GM18520 (cell line): ENCODE measurements around the gene PIGN.

ENCODE experiments used
- ATAC-seq: cut with Tn5 transposase; IDR thresholded peaks from one replicate; pipeline ENCODE4 v1.9.1; 2021; ENCODE audit not compliant: unreplicated experiment

The PIGN gene

DNA sequence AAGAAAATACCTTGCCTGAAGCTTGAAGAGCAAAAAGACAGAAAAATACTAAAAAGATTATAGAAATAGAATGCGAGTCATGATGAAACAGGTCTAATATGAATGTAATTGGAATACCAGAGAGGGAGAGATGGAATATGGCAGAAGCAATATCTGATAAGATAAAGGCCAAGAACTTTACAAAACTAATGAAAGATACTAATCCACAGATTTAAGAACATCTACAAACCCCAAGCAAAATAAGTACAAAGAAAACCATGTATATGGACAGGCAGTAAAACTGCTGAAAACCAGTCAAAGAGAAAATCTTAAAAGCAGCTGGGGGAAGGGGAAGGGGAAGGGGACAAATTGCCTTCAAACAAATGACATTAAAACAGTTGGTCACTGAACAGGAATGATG is 67.0 kb downstream of the PIGN start:
- ATAC-seq, result no peak

DNA sequence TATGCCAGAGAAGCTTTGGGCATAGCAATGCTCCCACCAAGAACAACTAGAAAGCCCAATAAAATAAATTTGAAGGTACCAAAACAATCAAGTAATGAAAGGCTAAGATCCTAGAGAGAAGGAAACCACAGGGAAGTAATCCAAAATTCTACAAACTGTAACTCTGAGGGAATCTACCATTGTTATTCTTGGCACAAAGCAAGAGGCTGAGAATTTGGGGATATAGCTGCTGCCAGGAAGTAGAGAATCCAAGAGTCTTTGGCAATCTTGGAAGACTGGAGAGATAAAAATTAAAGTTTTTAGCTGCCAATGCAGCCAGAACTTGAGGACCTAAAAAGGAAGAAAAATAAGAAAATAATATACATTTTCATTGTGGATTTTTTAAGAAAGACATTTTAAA is 68.5 kb downstream of the PIGN start:
- ATAC-seq, result no peak

DNA sequence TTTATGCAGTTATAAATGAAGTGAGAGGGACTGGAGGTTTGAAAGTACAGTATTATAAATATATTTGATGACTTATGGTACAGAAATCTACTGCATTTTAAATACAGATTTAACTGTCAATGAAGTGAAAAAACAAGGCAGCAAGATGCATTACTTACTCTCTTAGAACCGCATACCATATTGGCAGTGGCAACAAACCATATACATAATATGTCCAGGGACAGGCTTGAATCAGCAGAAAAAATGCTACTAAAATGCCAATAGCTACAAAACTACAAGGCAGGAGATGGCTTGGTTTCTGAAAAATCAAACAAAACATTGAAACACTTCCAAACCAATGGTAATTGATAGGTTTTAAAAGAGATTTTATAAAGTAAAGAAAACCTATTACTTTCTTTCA is 77.2 kb downstream of the PIGN start:
- no peak for ATAC-seq

DNA sequence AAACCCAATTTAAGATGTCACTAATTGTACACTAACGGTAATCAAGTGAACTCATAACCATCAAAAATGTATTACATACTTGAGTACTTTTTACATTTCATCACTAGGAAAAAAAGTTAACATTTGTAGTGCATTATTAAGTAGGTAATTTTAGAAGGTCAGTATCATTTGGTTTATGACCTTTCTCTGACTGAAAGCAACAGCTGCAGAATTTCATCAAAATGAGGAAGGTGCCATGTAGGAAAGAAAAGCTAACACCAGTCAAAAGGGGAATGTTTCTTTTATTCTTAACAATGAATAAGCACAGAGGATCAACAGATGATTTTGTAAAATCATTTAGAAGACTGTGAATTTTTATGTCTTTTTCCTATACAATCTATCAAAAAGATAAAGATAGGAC is 79.0 kb downstream of the PIGN start:
- no peak for ATAC-seq

DNA sequence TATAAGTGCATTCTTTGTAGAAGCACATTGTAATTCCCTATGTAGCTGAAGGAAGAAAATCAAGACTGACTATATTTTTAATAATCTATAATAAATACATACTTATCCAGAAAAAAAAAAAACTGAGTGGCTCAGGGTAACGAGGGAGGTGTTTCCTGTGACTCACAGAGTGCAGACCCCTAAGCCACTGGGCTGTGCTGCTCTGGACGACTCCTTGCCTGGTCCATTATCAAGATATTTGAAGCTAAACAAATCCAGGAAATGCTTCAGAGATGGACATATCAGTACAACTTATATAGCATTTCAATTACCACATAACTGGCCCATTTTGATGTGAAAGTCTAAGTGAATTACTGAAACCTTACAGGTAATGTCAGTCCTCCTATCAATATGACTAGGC is 80.6 kb downstream of the PIGN start:
- ATAC-seq, result no peak

DNA sequence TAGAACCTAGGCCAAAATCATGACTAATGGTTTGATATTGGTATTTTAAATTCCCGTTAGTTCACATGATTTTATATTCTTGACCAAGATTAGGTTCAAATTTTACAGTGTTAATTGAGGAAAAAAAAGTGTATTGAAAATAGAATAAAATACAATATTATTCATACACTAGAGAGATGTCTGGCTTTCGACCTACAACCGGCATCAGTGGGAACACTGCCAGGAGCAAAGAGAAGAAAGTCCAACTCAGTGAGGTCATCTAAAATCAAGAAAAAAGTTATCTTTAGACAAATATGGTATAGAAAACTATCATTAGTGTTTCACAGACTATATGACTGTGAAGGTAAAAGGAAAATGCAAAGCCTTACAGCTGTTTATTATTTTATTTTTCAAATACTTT is 81.5 kb downstream of the PIGN start:
- ATAC-seq, result no peak

DNA sequence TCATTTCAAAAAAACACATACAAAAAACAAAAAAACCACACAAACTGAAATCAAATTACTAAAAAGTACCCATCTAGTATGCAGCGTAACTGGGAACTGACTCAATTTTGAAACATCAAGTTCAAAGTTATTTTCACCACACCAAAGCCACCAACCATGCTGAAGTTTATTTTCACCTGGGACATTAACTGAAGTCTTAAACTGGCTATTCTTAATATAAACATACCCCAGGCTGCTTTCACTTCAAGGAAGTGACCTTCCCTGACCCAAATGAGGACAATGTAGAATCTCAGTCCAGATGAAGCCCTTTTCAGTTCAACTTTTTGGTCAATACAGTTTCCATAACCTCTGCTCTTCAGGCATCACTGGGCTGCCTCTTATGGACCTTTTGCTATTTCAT is 84.6 kb downstream of the PIGN start:
- ATAC-seq, result no peak

DNA sequence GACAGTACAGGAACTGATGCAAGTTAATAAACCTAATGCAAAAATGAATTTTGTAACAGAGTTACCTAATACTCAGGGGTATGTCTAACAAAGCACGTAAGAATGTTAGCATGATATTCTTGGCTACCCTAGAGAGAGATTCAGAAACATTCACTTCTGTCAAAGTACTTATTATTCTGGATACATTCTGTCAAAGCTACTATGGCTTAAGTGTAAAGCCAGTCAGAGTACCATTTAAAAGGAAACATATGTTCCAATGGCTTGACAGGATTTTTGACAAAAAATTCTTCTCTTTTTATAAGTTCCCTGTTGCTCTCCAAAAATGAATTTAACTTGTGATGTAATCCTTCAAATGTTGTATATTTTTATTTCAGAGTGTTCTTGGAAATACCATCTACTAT is 85.5 kb downstream of the PIGN start:
- no peak for ATAC-seq

DNA sequence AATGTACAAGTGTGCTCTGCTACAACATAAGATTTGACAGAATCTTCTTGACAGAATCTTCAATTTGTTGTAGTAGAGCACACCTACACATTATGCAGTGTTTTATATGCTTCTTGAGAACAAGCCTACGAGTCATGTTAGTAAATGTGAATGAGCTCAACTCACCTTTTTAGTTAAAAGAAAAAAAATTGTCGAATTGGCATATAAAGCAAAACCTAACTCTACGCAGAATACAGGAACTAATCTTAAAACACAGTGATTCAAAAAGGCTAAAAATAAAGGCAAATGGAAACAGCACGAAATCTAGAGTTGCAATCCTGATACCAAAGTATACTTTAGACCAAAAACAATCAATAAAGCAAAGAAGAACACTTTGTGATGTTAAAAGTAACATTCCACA is 87.9 kb downstream of the PIGN start:
- no peak for ATAC-seq

DNA sequence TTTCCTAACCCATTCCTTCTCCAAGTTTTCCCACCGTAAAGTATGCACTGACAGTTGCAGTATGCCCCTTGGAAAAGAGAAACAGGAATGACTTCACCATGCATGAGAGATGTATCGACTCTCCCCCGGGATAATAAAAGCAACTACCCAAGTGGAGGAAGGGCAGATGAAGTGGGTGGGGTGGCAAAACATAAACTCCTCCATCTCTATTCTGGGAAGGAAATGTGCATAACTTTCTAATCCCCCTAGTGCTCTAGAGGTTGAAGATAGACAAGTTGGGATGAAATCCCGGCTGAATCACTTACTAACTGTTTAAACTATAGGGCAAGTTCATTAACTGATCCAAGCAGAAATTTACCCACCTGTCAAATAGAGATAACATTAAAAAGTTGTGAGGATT is 89.2 kb downstream of the PIGN start:
- ATAC-seq, result no peak

DNA sequence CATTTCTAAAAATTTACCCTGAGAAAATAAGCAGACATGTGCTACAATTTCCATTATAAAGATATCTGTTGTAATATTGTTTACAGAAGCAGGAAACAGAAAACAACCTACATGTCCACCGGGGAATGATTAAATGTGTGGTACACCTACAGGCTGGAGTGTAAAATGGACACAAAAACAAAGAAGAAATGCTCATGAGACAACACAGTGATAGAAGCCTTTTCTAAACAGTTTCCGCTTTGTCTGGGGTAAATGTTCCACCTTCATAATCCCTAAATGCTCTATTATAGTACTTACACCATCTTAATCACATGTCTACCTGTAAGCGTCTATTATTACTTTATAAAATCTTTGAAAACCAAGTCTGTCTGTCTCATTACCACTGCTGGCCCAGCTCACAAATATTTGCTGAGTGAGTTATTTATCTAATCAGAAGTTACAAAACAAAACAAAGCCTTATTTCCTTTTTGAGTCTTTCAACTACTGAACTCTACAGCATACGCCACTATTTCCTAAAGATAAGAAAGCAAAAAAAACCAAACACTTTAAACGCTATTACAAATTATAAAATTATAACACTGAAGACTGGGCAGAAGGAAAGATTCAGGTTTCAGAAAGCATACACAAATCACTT is 95.3 kb downstream of the PIGN start:
- ATAC-seq, result no peak

DNA sequence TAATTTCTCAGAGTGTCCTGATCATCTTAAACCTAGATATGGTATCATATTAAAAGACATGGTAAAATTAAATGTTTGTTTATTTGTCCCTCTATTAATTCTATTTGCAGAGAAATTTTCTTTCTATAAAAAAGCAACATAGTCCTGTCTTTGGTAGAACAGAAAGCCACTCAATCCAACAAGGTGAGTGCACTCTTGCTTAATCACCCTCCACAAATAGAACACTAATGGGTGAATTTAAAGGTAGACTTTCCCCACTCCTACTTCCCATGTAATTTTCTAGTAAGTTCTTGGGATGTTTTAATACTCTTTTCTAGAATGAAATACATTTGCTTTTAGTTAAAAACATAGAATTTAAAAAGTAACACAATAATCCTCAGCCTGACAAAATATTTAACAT is 97.7 kb downstream of the PIGN start:
- ATAC-seq, result no peak

DNA sequence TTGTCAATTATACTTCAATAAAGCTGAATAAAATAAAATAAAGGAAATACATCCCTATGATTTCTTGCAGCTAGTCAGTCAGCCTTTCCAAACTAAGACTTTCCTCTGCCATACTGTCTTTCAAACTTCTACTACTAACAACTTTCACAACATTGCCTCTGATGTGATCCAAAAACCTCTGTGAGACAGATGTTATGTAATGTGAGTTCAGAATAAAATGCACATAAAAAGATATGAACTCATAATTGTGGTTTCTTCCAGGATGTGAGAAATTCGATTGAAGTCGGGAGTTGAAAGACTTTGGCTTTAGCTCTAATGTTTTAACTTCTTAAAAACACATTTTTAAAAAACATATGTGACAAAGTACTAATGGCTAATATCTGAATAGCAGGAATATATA is 98.7 kb downstream of the PIGN start:
- ATAC-seq, result no peak

DNA sequence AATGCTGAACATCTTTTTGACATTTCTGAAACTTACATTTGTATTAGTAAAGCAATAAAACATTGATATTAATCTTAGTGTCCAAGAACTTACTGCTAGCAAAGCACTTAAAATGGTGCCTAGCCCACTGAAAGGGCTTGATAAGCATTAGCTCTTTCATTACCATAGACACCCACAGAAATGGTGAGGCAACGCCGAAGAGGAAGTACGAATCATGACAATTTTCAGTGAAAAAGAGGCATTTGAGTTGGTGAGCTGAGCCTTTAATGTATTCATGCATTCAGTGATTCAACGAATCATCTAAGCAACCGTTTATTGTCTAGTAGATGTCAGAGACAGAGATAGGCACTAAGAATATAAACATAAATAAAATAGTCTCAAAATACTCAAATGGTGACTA is 101.1 kb downstream of the PIGN start:
- ATAC-seq, result no peak

DNA sequence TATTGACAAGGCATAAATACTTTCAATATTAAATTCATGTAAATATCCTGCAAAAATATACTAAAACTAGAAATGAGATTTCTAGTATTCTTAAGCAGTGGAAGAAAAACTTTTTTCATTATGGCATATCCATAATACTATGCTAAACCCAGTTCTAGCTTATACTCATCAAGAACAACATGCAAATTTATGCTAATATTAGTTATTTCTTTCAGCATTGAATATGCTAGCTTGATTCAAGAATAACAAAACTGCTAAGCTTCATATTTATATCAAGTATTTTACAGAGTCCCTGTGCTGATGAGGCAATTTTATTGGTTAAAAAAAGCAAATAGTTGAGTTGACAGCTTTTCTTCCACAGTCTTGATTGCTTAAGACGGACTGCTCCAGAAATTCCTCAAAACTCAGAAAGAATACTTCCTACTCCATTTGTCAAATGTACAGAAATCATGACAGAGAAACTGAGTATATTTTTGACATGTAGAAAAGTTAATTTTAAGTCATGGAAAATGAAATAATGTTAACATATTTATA is 105.0 kb downstream of the PIGN start:
- no peak for ATAC-seq

DNA sequence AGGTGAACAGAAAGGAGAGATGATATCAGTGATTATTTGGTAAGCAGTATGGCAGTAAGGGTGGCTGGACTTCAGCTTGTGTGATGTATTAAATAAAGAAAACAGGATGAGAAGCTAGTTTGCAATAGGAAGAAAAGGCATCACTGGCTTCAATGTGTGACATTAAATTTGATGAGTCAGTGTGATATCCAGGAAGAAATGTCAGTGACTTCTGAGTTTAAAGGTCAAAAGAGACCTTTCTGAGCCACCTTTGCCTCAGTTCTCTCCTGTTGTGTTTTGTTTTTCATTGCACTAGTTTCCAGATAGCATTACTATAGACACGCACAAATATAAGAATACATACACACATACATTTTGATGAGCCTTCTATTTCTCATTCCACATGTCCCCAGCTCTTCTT is 105.6 kb downstream of the PIGN start:
- ATAC-seq, result no peak

DNA sequence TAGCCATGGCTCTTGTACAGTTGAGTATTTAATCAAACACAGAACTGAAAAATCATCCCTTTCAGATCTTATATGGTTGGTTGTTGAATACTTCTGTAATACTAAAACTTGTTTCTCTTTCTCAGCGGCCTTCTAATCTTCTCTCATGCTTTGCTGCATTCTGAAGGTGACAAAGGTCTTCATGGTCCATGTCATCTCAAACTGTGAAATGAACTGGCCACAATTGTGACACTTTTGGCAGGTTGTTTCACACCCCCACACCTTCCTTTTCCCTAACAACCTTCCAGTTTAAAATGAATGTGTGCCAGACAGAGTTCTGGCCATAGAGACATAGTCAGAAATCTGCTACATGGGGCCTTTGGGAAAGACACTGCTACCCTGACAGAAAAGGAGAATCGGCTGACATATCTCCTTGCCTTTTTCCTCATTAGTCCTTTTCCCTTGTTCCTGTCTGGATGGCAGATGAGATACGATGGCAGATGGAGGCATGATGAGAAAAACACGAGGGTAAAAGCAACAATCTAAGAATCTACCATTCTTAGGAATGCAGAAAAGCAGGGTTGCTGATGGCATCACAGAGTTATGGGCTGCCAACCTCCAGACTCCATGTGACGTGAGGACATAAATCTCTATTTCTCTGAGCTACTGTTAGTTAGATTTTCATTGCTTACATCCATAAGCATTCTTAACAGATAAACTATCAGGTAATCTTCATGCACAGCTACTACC is 106.5 kb downstream of the PIGN start:
- ATAC-seq, result no peak

DNA sequence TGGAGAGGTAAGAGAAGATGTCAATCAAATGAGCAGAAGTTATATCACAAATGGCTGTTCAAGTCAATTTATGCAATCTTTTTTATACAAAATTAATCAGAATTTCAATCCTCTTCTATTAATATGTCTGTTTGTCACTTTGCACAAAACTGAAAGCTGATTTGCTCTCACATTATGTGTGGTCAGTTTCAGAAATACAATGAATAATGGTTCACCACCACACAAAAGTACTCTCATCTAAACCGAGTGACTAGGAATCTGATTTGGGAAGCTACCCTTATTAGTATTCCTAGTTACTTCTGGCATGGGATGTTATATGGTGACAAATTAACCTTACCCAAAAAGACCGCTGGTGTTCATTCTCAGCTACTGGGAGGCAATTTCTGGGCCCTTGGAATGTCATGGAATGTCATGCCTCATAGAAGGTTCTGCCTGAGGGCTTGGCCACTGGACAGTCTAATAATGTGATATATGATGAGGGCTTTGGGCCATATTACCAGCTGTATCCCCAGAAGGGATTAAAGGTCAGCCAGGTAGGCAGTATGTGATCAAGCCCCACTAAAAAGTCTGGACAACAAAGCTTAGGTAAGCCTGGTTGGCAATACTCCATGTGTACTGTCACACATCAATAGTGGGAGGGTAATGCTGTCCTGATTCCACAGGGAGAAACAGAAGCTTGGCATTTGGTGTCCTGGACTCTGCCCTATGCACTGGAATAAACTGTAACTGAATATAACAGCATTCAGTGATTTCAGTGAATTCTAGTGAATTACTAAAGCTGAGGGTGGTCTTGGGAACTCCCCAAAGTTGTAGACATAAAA is 113.2 kb downstream of the PIGN start:
- ATAC-seq, result no peak

DNA sequence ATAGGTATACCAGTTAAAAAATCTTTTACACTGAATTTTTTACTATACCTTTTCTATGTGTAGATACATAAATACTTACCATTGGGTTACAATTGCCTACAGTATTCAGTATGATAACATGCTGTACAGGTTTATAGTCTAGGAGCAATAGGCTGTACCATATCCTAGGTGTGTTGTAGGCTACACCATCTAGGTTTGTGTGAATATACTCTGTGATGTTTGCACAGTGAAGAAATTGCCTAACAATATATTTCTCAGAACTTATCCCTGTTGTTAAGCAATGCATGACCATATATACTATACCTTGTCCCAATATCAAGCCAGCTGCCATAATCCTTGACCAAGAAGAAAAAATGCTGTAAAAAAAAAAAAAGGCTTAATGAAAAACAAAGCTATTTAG is 114.5 kb downstream of the PIGN start:
- no peak for ATAC-seq

DNA sequence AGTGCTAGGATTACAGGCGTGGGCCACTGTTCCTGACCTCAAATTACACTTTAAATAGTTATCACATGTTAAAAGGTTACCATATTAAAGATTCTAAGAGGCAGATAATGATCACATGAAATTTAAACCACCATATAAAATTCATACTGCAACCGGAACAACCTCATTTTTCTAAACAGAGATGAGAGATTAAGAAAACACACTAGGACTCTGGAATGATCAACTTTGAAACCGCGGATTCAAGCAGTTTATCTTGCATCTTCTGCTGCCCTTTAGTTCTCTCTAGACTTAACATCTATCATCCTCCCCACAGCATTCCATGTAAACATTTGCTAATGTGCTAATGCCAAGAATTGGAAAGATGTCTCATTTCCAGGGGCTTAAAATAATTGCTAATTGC is 115.8 kb downstream of the PIGN start:
- no peak for ATAC-seq

DNA sequence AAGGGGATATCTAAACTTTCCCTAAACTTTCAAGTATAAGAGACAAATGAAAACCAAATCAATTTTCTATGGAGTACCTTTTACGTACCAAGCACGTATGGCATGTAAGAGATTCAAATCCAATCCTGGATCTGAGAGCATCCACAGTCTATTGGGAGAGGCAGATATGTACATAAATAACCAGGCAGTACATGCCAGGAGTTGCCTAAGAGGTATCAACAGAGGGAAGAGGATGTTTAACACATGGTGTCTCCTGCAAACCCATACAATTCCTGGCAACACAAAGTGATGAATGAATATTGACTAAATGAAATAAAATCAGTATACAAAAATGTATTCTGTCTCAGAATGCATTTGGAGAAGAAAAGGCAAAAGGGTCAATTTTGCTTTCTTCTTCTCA is 116.6 kb downstream of the PIGN start:
- ATAC-seq, result no peak

DNA sequence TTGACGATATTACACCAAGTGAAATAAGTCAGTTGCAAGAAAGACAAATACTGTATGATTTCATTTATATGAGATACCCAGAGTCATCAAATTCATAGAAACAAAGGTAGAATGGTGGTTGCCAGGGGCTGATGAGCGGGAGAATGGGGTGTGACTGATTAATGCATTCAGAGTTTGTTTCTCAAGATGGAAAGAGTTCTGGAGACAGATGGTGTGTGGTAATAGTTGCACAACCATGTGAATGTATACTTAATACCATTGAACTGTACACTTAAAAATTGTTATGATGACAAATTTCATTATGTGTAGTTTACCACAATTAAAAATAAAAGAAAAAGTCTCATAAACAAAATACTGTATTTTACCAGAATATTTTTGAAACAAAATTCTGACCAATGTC is 117.3 kb downstream of the PIGN start:
- ATAC-seq, result no peak
